ENCODE results near the gene CDYL2.

CDYL2 gene

DNA sequence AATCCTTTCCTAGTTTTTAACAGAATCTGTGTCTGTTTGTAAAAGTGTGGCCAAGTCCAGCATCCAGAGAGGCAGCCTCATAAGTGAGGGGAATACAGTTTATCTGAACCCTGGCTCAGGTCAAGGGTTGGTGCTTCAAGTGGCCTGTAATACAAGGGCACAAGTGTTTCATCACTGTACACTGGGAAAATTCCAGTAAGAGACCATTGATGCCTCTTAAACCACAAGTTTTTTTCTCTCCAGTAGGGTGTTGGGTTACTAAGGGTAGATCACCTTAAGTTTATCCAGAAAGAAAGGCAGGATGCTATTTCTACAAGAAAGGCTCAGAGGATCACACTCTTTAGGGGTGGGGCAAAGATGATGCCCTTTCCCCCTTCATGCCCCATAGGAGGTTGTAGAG lies 96.7 kb downstream of the CDYL2 start:
- TF ChIP-seq, protein P1, sequence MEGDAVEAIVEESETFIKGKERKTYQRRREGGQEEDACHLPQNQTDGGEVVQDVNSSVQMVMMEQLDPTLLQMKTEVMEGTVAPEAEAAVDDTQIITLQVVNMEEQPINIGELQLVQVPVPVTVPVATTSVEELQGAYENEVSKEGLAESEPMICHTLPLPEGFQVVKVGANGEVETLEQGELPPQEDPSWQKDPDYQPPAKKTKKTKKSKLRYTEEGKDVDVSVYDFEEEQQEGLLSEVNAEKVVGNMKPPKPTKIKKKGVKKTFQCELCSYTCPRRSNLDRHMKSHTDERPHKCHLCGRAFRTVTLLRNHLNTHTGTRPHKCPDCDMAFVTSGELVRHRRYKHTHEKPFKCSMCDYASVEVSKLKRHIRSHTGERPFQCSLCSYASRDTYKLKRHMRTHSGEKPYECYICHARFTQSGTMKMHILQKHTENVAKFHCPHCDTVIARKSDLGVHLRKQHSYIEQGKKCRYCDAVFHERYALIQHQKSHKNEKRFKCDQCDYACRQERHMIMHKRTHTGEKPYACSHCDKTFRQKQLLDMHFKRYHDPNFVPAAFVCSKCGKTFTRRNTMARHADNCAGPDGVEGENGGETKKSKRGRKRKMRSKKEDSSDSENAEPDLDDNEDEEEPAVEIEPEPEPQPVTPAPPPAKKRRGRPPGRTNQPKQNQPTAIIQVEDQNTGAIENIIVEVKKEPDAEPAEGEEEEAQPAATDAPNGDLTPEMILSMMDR (conservative IDR thresholded peaks at IDR 0.05), result no peak
- H3K27ac ChIP-seq, result no peak overlapping the region; the same call in 1 of the 2 replicates

DNA sequence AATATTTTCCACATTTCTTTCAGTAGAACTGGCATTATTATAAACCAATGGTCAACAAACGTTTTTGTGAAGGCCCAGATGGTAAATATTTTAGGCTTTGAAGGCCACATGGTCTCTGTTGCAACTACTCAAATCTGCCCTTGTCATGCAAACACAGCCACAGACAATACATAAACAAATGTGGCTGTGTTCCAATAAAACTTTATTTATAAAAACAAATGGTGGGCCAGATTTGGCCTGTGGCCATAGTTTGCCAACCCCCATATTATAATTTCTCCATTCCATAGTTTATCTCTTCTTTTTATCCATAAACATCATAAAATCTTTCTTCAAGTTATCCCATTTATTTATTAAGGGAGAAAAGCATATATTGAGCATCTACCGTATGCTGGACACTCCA lies 98.8 kb downstream of the CDYL2 start:
- TF ChIP-seq, protein P1 (conservative IDR thresholded peaks at IDR 0.05), result no peak
- no peak overlapping the region for H3K27ac ChIP-seq

DNA sequence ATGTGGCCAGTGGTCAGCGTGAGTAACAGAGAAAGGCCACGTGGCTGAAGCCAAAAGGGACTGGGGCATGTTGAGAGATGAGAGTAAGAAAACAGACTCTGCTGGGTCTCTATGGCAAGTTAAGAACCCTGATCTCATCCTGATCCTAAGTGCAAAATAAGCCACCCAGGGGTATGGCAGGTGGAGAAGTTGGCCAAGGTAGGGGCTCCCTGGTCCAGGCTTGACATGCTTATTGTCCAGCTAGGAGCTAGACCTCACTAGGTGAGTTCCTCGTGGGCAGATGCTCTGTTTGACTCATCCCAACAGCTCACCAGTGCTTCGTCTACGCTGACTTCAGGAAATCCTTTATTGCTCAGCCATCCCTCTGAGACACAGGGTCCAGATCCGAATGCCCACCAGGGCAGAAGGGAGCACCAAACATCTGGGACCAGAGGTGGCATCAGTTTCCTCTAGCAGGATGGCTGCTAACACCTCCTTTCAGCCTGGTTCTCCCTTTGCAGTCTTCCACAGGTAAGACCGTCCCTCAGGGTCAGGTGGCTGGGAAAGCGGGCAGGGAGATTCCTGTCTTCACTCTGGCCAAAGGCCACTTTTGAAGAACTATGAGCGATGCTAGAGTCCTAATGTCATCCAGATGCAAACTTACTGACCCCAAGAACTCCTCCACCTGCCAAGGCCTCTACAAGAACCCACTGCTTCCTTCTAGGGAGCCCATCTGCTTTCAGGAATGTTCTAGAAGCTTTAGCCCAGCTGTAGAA lies 99.5 kb downstream of the CDYL2 start:
- no peak overlapping the region for H3K27ac ChIP-seq
- TF ChIP-seq, protein P1 (conservative IDR thresholded peaks at IDR 0.05), result no peak

DNA sequence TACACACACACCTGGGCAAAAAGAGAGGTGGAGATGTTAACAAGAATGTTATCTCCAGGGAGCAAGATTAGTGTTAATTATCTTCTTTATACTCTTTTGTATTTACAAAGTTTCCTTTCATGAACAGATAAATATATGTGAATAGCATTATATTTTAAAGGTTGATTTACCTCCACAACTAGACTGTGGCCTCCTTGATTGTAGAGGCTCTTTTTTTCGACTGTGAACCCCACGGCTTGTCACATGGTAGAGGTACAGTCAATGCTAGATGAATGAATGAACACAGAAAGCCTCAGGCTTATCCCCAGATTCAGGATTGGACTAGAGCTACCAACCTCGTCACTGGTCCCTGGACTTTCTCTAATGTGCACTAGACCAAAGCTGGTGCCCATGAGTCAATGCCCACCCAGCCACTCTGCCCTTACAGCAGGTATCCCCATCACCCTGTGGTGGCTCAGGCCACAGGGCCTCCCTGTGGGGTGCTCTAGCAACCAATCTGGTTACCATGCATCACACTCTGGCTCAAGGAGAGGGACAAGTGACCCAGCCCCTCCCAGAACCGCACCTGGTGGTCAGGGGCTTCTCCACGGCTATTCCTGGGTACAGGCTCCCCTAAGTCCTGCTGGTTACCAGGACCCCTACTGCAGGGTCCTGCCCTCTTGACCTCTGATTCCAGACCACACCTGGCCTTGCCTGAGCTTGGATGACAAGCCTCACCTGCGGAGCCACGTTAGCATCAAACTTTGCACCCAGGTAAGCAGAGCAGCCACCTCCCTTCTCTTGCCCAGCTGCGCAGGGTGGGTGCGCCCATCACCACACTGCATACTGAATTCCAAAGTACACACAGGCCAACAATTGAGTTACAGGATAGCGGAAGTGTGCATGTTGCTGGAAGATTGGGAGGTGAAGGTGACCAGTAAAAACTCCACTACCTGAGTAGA lies 101.0 kb downstream of the CDYL2 start:
- no peak overlapping the region for H3K27ac ChIP-seq
- TF ChIP-seq, protein P1 (conservative IDR thresholded peaks at IDR 0.05), result no peak

DNA sequence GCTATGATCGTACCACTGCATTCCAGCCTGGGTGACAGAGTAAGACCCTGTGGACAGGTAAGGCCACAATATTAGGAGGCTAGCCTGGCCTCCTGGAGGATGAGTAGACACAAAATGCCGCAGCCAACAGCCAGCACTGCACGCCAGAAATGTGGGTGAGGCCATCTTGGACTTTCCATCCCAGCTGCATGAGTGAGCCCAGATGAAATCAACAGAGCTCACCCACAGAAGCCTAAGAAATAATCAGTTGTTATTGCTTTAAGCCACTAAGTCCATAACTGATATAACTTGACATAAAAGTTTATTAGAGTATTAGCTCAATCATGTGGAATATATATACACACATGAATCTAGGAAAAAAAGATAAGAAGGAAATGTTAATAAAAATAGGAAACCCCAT lies 101.7 kb downstream of the CDYL2 start:
- TF ChIP-seq, protein P1 (conservative IDR thresholded peaks at IDR 0.05), result no peak
- H3K27ac ChIP-seq, result no peak overlapping the region

DNA sequence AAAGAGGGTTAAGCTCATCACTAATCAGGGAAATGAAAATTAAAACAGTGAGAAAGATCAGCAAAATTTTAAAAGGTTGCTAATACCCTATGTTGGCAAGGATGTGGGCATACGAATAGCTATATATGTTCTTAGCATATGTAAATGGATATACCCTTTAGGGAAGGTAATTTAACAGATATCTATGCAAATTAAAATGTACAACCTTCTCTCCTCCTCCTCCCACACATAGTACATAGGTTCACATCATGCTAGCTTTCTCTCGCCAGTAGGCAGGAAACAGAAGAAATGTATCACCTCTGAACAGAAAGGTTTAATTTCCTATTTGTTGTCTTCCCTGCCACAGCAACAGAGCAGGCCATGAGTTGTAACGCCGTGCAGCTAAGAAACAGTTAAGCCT lies 103.8 kb downstream of the CDYL2 start:
- no peak overlapping the region for H3K27ac ChIP-seq
- TF ChIP-seq, protein P1 (conservative IDR thresholded peaks at IDR 0.05), result no peak

DNA sequence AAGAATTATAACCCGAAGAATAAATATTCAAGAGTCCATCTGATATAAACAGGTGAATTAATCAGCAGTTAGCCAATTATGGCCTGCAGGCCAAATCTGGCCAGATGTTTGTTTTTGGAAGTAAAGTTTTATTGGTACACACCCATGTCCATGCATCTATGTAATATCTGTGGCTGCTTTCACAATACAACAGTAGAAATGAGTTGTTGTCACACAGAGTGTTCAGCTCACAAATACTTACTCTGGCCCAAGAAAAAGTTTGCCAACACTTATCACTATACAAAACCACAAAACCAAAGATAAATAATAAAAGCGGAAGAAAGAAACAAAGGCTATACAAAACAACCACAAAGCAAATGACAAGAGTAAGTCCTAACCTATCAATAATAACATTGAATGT lies 109.4 kb downstream of the CDYL2 start:
- H3K27ac ChIP-seq, result no peak overlapping the region
- TF ChIP-seq, protein P1 (conservative IDR thresholded peaks at IDR 0.05), result no peak

Data from VCaP (cell line).